Nephron progenitor cell (in vitro differentiated cells): ENCODE results near the gene FOXC1.

Source experiments
- DNase-seq: peaks from one replicate; pipeline ENCODE4 v3.0.0; 2021
- H3K27ac Mint-ChIP-seq: 2 replicates; pipeline ENCODE4 v1.8.0; 2021; ENCODE audit warnings: mild to moderate bottlenecking, moderate library complexity, mixed read lengths
- H3K27me3 Mint-ChIP-seq: 2 replicates; pipeline ENCODE4 v1.8.0; 2021; ENCODE audit warnings: mild to moderate bottlenecking, low read depth, mixed read lengths; ENCODE audit not compliant: poor library complexity
- H3K36me3 Mint-ChIP-seq: 2 replicates; pipeline ENCODE4 v1.8.0; 2021; ENCODE audit warnings: low read depth, mixed read lengths
- H3K4me1 Mint-ChIP-seq: 2 replicates; pipeline ENCODE4 v1.8.0; 2021; ENCODE audit warnings: mixed read lengths
- H3K4me3 Mint-ChIP-seq: 2 replicates; pipeline ENCODE4 v1.8.0; 2021; ENCODE audit warnings: mild to moderate bottlenecking, moderate library complexity, mixed read lengths
- H3K9me3 Mint-ChIP-seq: 2 replicates; pipeline ENCODE4 v1.8.0; 2021; ENCODE audit warnings: mild to moderate bottlenecking, moderate library complexity, mixed read lengths
- TF ChIP-seq, protein P1 (sequence below): fragments of 200-600 bp; sonication (generic); IDR thresholded peaks from 2 replicates; pipeline ENCODE4 v1.5.0; 2021; ENCODE audit warnings: antibody characterized with exemption

FOXC1 gene

DNA sequence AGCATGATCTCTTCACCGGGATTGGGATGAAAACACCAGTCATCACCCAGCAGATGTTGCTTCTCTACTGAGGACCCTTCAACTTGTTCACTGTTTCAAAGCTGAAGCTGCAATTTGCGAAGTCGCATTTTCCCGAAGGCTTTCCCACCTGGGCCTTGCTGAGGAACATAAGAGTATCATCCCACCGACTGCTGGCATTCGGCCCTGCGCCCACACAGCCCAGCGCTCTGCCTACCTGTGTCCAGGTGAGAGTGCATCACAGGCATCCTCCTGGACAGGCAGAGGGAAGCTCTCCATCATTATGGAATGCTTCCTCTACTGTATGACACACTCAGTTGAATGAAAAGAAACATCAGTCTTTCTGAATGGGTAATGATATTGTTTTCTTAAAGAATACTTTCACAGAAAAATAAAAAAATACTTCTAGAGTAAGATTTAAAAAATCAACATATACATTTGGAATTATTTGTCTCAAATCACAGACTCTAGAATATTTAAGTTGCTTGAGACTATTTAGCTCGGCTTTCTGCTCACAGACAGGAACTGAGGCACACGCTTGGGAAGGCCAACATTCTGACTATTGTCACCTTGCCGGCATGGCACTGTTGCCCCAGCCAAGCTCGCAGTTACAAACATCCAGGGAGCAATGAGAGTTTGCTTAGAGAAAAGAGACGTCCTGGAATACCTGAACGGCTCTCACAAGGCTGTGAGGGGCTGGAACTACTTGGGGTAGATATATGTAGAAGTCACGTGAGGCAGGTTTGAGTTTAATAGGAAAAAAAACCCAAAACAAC lies 48.7 kb downstream of the FOXC1 start:
- no peaks in the 10 kb centered on the region for H3K9me3 Mint-ChIP-seq
- H3K27ac Mint-ChIP-seq = peak overlapping the region; percentile 69
- peaks cover 33% of the 10 kb centered on the region for H3K36me3 Mint-ChIP-seq
- TF ChIP-seq, protein P1, sequence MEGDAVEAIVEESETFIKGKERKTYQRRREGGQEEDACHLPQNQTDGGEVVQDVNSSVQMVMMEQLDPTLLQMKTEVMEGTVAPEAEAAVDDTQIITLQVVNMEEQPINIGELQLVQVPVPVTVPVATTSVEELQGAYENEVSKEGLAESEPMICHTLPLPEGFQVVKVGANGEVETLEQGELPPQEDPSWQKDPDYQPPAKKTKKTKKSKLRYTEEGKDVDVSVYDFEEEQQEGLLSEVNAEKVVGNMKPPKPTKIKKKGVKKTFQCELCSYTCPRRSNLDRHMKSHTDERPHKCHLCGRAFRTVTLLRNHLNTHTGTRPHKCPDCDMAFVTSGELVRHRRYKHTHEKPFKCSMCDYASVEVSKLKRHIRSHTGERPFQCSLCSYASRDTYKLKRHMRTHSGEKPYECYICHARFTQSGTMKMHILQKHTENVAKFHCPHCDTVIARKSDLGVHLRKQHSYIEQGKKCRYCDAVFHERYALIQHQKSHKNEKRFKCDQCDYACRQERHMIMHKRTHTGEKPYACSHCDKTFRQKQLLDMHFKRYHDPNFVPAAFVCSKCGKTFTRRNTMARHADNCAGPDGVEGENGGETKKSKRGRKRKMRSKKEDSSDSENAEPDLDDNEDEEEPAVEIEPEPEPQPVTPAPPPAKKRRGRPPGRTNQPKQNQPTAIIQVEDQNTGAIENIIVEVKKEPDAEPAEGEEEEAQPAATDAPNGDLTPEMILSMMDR = no peak
- peaks cover 35% of the 10 kb centered on the region for H3K4me1 Mint-ChIP-seq
- no peak for DNase-seq
- no peak overlapping the region for H3K4me3 Mint-ChIP-seq
- H3K27me3 Mint-ChIP-seq = peaks cover 6% of the 10 kb centered on the region

DNA sequence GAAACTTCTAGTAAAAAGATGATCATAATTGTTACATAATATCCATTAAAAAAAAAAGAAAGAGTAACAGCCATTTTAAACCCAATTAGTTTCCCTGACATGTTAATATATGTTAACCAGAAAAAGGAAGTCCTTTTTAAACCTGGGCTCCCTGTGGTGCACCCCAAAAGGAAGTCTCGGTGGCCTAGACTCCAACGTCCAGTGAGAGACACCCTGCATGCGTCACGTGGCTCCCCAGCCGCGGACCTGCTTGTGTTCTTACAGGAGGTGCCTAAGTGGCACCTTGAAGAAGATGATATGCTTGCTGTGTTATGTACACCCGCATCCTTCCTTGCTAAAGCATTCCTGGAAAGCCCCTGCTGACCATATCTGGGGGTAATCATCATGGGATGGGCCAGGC lies 50.1 kb downstream of the FOXC1 start:
- Mint-ChIP-seq H3K27me3 (peaks cover 6% of the 10 kb centered on the region), H3K4me1 (peaks cover 45% of the 10 kb centered on the region), H3K9me3 (no peaks in the 10 kb centered on the region), H3K4me3 (no peak overlapping the region), H3K36me3 (peaks cover 27% of the 10 kb centered on the region), H3K27ac (no peak overlapping the region)
- no peak for DNase-seq
- TF ChIP-seq, protein P1 = no peak

DNA sequence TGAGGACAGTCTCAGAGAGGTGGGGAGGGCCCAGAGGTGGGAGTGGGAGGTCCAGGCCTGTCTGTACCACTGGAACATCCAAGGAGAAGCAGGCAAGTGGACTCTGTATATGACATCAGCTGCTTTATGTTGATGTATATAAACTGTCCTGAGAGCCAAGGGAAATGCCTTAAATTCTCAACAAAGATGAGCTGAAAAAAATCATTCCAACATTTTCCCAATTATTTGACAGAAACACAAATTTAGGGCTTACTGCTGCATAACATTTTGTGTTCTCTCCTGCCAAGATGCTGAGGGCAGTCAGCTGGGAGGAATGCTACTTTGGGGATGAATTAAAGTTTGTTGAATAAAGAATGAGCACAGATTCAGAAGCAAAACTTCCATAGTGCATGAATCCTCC lies 52.8 kb downstream of the FOXC1 start:
- Mint-ChIP-seq H3K27ac (no peak overlapping the region), H3K4me1 (peaks cover 57% of the 10 kb centered on the region), H3K4me3 (no peak overlapping the region), H3K36me3 (peaks cover 36% of the 10 kb centered on the region), H3K27me3 (peaks cover 6% of the 10 kb centered on the region), H3K9me3 (no peaks in the 10 kb centered on the region)
- no peak for DNase-seq
- TF ChIP-seq, protein P1 = no peak
